Measurements from ENCODE around the gene TRIM59.

TRIM59 gene

GRCh38 chr3:160449636-160450598 is at the start of gene TRIM59:
TRIM59 (minus strand) TSS chr3:160449786; CDS start chr3:160439183, 10,603 bp downstream.
- TF ChIP-seq CTCF (IDR thresholded peaks at IDR 0.05; ENCODE audit: insufficient read depth, missing control alignments): no peak
- FAIRE-seq (no peak), DNase-seq (ENCODE audit: insufficient read length, low spot score) (no peak)

GRCh38 chr3:160498202-160498601 is 48.6 kb upstream of the TRIM59 start:
- FAIRE-seq (no peak), DNase-seq (ENCODE audit: insufficient read length, low spot score) (no peak)
- no peak for TF ChIP-seq CTCF (IDR thresholded peaks at IDR 0.05; ENCODE audit: insufficient read depth, missing control alignments)

- DNase-seq (ENCODE audit: insufficient read length, low spot score): no peak
- peak; percentile 67 for FAIRE-seq
- TF ChIP-seq CTCF (IDR thresholded peaks at IDR 0.05; ENCODE audit: insufficient read depth, missing control alignments): no peak
Measured at GRCh38 chr3:160490166-160490565, 40.6 kb upstream of the TRIM59 start.

GRCh38 chr3:160486459-160486869 is 36.9 kb upstream of the TRIM59 start:
- peak; percentile 61 for TF ChIP-seq CTCF (IDR thresholded peaks at IDR 0.05; ENCODE audit: insufficient read depth, missing control alignments)
- FAIRE-seq (no peak), DNase-seq (ENCODE audit: insufficient read length, low spot score) (no peak)

- no peak for DNase-seq (ENCODE audit: insufficient read length, low spot score)
- FAIRE-seq: no peak
- TF ChIP-seq CTCF (IDR thresholded peaks at IDR 0.05; ENCODE audit: insufficient read depth, missing control alignments): no peak
Measured at GRCh38 chr3:160482796-160483195, 33.2 kb upstream of the TRIM59 start.

- FAIRE-seq (no peak), DNase-seq (ENCODE audit: insufficient read length, low spot score) (no peak)
- no peak for TF ChIP-seq CTCF (IDR thresholded peaks at IDR 0.05; ENCODE audit: insufficient read depth, missing control alignments)
Measured at GRCh38 chr3:160481856-160482255, 32.3 kb upstream of the TRIM59 start.

GRCh38 chr3:160480931-160481330 is 31.3 kb upstream of the TRIM59 start:
- FAIRE-seq (no peak), DNase-seq (ENCODE audit: insufficient read length, low spot score) (no peak)
- no peak for TF ChIP-seq CTCF (IDR thresholded peaks at IDR 0.05; ENCODE audit: insufficient read depth, missing control alignments)
